OCI-LY1 (cell line): Measurements from ENCODE around the gene PLXDC1.

Experiments used
- EZH2 ChIP-seq: fragments of 200-600 bp; sonication (generic), shearing (Covaris generic); IDR thresholded peaks from 2 replicates; pipeline ENCODE4 v1.8.0; 2017; ENCODE audit warnings: borderline replicate concordance, mixed run types, mild to moderate bottlenecking, antibody characterized with exemption, low read length, moderate library complexity, mixed read lengths
- TF ChIP-seq, protein P1 (sequence below): fragments of 200-600 bp; sonication (generic), shearing (Covaris generic); IDR thresholded peaks from 2 replicates; pipeline ENCODE4 v1.5.1; 2017; ENCODE audit warnings: mild to moderate bottlenecking, antibody characterized with exemption, low read length, moderate library complexity, mixed read lengths

DNA sequence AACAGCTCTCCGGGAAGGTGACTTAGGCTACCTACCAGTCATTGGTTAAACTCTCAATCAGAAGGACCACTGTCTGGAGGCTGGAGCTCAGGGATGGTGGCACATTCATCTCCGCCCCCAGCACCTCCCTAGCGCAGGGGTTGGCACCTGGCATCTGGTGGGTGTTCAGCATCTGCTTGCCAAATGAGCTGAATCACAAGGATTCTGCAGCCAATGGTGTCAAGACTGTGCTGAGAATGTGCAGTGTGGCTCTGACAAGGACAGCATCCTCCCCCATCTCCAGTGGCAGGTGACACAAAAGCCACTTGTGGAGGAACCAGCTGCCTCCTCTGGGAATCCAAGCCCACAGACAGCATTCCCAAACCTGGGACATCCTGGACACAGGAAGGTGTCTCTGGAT is 35.2 kb downstream of the PLXDC1 start:
- TF ChIP-seq, protein P1, sequence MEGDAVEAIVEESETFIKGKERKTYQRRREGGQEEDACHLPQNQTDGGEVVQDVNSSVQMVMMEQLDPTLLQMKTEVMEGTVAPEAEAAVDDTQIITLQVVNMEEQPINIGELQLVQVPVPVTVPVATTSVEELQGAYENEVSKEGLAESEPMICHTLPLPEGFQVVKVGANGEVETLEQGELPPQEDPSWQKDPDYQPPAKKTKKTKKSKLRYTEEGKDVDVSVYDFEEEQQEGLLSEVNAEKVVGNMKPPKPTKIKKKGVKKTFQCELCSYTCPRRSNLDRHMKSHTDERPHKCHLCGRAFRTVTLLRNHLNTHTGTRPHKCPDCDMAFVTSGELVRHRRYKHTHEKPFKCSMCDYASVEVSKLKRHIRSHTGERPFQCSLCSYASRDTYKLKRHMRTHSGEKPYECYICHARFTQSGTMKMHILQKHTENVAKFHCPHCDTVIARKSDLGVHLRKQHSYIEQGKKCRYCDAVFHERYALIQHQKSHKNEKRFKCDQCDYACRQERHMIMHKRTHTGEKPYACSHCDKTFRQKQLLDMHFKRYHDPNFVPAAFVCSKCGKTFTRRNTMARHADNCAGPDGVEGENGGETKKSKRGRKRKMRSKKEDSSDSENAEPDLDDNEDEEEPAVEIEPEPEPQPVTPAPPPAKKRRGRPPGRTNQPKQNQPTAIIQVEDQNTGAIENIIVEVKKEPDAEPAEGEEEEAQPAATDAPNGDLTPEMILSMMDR, result no peak
- no peak for TF ChIP-seq EZH2
